SK-N-SH (cell line): ENCODE measurements around the gene BORCS6.

Experiments used
- EZH2phosphoT487 ChIP-seq: fragments of 200-600 bp; sonication (generic); IDR thresholded peaks from 2 replicates; pipeline ENCODE4 v1.6.1; 2017; ENCODE audit warnings: low read depth, mixed run types, mild to moderate bottlenecking, antibody characterized with exemption, moderate library complexity, borderline replicate concordance
- FOXM1 ChIP-seq: IDR thresholded peaks from 2 replicates; pipeline ENCODE4 v1.4.0; 2012; ENCODE audit warnings: low read depth, mild to moderate bottlenecking
- GABPA ChIP-seq: IDR thresholded peaks from 2 replicates; pipeline ENCODE4 v1.4.0; 2012; ENCODE audit warnings: low read depth, mild to moderate bottlenecking
- JUND ChIP-seq: IDR thresholded peaks from 2 replicates; pipeline ENCODE4 v1.4.0; 2012
- MXI1 ChIP-seq: IDR thresholded peaks from 2 replicates; pipeline ENCODE4 v1.6.1; 2012; ENCODE audit warnings: mild to moderate bottlenecking, low read depth, low read length, improper control_type of control experiment
- POLR2AphosphoS5 ChIP-seq: IDR thresholded peaks from 2 replicates; pipeline ENCODE4 v1.6.1; 2012; ENCODE audit warnings: low read depth, low read length
- SMC3 ChIP-seq: IDR thresholded peaks from 2 replicates; pipeline ENCODE4 v1.6.1; 2012; ENCODE audit warnings: low read depth, low read length, improper control_type of control experiment
- TCF12 ChIP-seq: IDR thresholded peaks from 2 replicates; pipeline ENCODE4 v1.4.0; 2012
- TF ChIP-seq, protein P1 (sequence below): fragments of 200-600 bp; sonication (generic); IDR thresholded peaks from 2 replicates; pipeline ENCODE4 v1.6.1; 2017; ENCODE audit warnings: antibody characterized with exemption, mild to moderate bottlenecking, moderate library complexity
- TF ChIP-seq, protein P2 (sequence below): fragments of 150-350 bp; IDR thresholded peaks from 2 replicates; pipeline ENCODE4 v1.6.1; 2017; ENCODE audit warnings: antibody characterized with exemption, low read length, low read depth, borderline replicate concordance
- TF ChIP-seq, protein P3 (sequence below): IDR thresholded peaks from 2 replicates; pipeline ENCODE4 v1.4.0; 2012; ENCODE audit warnings: low read depth, borderline replicate concordance
- TF ChIP-seq, protein P4 (sequence below): IDR thresholded peaks from 2 replicates; pipeline ENCODE4 v1.4.0; 2012; ENCODE audit warnings: low read depth

DNA sequence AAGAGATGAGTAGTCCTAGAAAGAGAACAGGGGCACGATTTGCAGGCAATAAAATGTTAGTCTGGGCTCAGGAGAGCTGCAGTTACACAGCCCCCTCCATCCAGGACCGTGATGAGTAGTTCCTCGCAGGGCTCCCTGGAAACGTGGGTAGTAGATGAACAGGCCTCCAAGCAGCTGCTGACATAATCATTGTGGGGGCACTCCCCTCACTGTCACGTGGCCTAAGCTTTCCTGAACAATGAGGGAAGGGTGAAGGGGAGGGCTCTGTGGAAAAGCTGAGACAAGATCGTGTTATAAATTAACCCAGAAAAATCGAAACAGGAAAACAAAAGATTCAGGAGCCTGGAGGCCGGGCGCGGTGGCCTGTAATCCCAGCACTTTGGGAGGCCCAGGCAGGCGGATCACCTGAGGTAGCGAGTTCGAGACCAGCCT is 36.4 kb downstream of the BORCS6 start:
- TF ChIP-seq, protein P1, sequence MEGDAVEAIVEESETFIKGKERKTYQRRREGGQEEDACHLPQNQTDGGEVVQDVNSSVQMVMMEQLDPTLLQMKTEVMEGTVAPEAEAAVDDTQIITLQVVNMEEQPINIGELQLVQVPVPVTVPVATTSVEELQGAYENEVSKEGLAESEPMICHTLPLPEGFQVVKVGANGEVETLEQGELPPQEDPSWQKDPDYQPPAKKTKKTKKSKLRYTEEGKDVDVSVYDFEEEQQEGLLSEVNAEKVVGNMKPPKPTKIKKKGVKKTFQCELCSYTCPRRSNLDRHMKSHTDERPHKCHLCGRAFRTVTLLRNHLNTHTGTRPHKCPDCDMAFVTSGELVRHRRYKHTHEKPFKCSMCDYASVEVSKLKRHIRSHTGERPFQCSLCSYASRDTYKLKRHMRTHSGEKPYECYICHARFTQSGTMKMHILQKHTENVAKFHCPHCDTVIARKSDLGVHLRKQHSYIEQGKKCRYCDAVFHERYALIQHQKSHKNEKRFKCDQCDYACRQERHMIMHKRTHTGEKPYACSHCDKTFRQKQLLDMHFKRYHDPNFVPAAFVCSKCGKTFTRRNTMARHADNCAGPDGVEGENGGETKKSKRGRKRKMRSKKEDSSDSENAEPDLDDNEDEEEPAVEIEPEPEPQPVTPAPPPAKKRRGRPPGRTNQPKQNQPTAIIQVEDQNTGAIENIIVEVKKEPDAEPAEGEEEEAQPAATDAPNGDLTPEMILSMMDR: no peak
- no peak for TF ChIP-seq FOXM1
- TF ChIP-seq TCF12: peak; percentile 9; the same call in 1 of the 2 replicates
- no peak for TF ChIP-seq GABPA
- TF ChIP-seq MXI1: no peak
- no peak for TF ChIP-seq SMC3
- no peak for TF ChIP-seq EZH2phosphoT487
- no peak for TF ChIP-seq JUND
- TF ChIP-seq, protein P2, sequence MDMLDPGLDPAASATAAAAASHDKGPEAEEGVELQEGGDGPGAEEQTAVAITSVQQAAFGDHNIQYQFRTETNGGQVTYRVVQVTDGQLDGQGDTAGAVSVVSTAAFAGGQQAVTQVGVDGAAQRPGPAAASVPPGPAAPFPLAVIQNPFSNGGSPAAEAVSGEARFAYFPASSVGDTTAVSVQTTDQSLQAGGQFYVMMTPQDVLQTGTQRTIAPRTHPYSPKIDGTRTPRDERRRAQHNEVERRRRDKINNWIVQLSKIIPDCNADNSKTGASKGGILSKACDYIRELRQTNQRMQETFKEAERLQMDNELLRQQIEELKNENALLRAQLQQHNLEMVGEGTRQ: no peak
- TF ChIP-seq, protein P3, sequence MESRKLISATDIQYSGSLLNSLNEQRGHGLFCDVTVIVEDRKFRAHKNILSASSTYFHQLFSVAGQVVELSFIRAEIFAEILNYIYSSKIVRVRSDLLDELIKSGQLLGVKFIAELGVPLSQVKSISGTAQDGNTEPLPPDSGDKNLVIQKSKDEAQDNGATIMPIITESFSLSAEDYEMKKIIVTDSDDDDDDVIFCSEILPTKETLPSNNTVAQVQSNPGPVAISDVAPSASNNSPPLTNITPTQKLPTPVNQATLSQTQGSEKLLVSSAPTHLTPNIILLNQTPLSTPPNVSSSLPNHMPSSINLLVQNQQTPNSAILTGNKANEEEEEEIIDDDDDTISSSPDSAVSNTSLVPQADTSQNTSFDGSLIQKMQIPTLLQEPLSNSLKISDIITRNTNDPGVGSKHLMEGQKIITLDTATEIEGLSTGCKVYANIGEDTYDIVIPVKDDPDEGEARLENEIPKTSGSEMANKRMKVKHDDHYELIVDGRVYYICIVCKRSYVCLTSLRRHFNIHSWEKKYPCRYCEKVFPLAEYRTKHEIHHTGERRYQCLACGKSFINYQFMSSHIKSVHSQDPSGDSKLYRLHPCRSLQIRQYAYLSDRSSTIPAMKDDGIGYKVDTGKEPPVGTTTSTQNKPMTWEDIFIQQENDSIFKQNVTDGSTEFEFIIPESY: no peak
- TF ChIP-seq, protein P4, sequence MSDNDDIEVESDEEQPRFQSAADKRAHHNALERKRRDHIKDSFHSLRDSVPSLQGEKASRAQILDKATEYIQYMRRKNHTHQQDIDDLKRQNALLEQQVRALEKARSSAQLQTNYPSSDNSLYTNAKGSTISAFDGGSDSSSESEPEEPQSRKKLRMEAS: peak; percentile 65
- no peak for TF ChIP-seq POLR2AphosphoS5
